Omental fat pad (tissue), 4 donors: Measurements from ENCODE around the gene DNM2. TPM values are rescaled to one million over a fixed set of nuclear protein-coding genes. Genes with fewer than 3 reads are reported as not detected.

Source experiments
- ATAC-seq: fragments of 150-250 bp; one replicate; pipeline ENCODE4 v1.9.1; 2016; ENCODE audit warnings: mild to moderate bottlenecking, moderate library complexity; ENCODE audit not compliant: low FRiP score
- DNase-seq: peaks from one replicate; pipeline ENCODE4 v3.0.0-alpha.2; 2019; ENCODE audit warnings: low spot score
- total RNA-seq, 4 donors: library from RNA; depleted of rRNA; stranded (reverse); fragments of >200 nt; gene quantifications; one replicate each; pipeline ENCODE4 v1.1.0, GENCODE V29; 2016
- TF ChIP-seq, protein P1 (sequence below), 3 donors: fragments of 450-650 bp; IDR thresholded peaks; one replicate each; pipeline ENCODE4 v1.5.1; 2016 to 2017; ENCODE audit warnings: antibody characterized with exemption in 3 of 3, mild to moderate bottlenecking in 3 of 3, moderate library complexity in 2 of 3

DNM2 gene
- total RNA-seq, 4 donors from 2014 or later: 76.5 to 135 (median 99.9) TPM

DNA sequence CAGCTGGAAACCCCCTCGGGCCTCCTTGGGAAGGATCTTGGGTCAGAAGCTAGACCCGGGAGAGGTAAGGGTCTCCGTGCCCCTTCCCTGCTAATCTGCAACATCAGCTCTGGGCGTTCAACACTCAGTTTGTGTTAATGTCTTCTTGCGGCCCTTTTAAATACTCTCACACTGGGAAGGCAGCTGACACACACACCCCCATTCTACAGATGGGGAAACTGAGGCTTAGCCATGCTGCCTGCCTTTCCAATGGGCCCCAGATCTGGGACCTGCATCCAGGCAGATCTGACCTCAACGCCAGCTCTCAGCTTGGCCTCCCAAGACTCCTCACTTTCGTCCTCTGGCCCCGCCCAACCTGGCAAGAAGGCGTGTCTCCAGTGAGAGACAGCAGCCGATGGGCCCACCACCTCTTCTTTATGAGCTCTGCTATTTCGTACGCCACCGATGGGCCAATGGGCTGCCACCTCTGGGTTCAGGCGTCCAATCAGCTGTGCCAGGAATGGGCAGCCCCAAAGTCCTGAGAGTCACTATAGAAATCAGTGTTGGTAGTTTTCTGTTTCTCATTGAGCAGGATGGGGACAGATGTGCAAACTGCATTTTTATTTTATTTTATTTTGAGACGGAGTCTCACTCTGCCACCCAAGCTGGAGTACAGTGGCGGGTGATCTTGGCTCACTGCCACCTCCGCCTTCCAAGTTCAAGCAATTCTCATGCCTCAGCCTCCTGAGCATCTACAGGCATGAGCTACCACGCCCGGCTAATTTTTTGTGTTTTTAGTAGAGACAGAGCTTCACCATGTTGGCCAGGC, 43.8 kb downstream of the DNM2 start:
- DNase-seq (no peak), ATAC-seq (no peak)
- TF ChIP-seq, protein P1, sequence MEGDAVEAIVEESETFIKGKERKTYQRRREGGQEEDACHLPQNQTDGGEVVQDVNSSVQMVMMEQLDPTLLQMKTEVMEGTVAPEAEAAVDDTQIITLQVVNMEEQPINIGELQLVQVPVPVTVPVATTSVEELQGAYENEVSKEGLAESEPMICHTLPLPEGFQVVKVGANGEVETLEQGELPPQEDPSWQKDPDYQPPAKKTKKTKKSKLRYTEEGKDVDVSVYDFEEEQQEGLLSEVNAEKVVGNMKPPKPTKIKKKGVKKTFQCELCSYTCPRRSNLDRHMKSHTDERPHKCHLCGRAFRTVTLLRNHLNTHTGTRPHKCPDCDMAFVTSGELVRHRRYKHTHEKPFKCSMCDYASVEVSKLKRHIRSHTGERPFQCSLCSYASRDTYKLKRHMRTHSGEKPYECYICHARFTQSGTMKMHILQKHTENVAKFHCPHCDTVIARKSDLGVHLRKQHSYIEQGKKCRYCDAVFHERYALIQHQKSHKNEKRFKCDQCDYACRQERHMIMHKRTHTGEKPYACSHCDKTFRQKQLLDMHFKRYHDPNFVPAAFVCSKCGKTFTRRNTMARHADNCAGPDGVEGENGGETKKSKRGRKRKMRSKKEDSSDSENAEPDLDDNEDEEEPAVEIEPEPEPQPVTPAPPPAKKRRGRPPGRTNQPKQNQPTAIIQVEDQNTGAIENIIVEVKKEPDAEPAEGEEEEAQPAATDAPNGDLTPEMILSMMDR (IDR thresholded peaks at IDR 0.05): no peak

- ATAC-seq (no peak), DNase-seq (no peak)
- TF ChIP-seq, protein P1 (IDR thresholded peaks at IDR 0.05): no peak
Observed at GRCh38 chr19:10762656-10763055, 44.8 kb downstream of the DNM2 start.

GRCh38 chr19:10763411-10763810, 45.5 kb downstream of the DNM2 start:
- TF ChIP-seq, protein P1 (IDR thresholded peaks at IDR 0.05): no peak
- ATAC-seq (no peak), DNase-seq (no peak)

DNA sequence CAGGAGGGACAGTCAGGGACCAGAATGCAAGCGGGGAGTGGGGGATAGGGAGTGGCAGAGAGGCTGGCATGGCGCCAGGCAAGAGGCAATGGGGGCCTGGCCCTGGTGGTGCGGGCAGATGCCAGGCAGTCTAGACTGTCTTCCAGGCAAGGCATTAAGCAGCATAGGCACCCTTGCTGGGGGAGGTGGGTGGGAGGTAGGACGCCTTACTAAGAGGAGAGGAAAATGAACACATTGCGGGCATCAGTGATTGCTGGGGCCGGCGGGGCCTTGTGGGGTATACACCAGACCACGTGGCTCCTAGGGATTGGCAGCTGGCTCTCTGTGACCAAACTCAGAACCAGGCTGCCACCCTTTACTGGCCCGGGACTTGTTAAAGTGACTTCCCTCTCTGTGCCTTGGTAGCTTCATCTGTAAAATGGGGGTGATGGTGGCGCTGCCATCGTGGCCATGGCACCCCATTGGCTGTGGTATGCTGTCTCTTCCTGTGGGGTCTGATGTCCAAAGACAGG, 46.0 kb downstream of the DNM2 start:
- DNase-seq (no peak), ATAC-seq (no peak)
- TF ChIP-seq, protein P1 (IDR thresholded peaks at IDR 0.05): no peak

GRCh38 chr19:10764340-10764894, 46.5 kb downstream of the DNM2 start:
- no peak for DNase-seq
- TF ChIP-seq, protein P1 (IDR thresholded peaks at IDR 0.05): no peak
- no peak for ATAC-seq

GRCh38 chr19:10766049-10766623, 48.3 kb downstream of the DNM2 start:
- DNase-seq: no peak
- no peak for ATAC-seq
- TF ChIP-seq, protein P1 (IDR thresholded peaks at IDR 0.05): no peak
